Activated B cell treated with CpG ODN at 0.5 μM for 24 hours (primary cell): ENCODE measurements around the gene RALGAPB. TPM values are rescaled to one million over a fixed set of nuclear protein-coding genes. Genes with fewer than 3 reads are reported as not detected.

Source experiments
- ATAC-seq: fragments of 200-7000 bp; cut with Tn5 transposase; one replicate; pipeline ENCODE4 v1.10.0; 2021; ENCODE audit warnings: low read depth, mild to moderate bottlenecking, moderate library complexity
- CTCF ChIA-PET: fragments of 350-600 bp; sonication (Branson Sonifier 250); formaldehyde crosslinking; loops from one replicate; lab custom pipeline; 2021; ENCODE audit warnings: antibody characterized with exemption; lab: Charles Lee
- POLR2A ChIA-PET: fragments of 350-600 bp; sonication (Branson Sonifier 250); formaldehyde crosslinking; loops from one replicate; lab custom pipeline; 2021; ENCODE audit warnings: antibody characterized with exemption; lab: Charles Lee
- DNase-seq: peaks from one replicate; pipeline ENCODE4 v3.0.0; 2022
- H3K27ac Mint-ChIP-seq: one replicate; pipeline ENCODE4 v1.8.0; 2020; ENCODE audit warnings: mixed read lengths
- H3K27me3 Mint-ChIP-seq: one replicate; pipeline ENCODE4 v1.8.0; 2021; ENCODE audit warnings: mixed read lengths
- H3K36me3 Mint-ChIP-seq: one replicate; pipeline ENCODE4 v1.8.0; 2021; ENCODE audit warnings: low read depth, mixed read lengths
- H3K4me1 Mint-ChIP-seq: one replicate; pipeline ENCODE4 v1.8.0; 2021; ENCODE audit warnings: mixed read lengths
- H3K4me3 Mint-ChIP-seq: one replicate; pipeline ENCODE4 v1.8.0; 2020; ENCODE audit warnings: mild to moderate bottlenecking, mixed read lengths
- H3K9me3 Mint-ChIP-seq: one replicate; pipeline ENCODE4 v1.8.0; 2020; ENCODE audit warnings: mixed read lengths
- CTCF ChIP-seq: fragments of 200-600 bp; IDR thresholded peaks from one replicate; pipeline ENCODE4 v1.8.0; 2022; ENCODE audit warnings: antibody characterized with exemption, mild to moderate bottlenecking
- intact Hi-C: fragments of 100-400 bp; cut with micrococcal nuclease; formaldehyde crosslinking; loops from one replicate; pipeline ENCODE4 v1.15.1; 2024
- total RNA-seq: library from RNA; stranded (reverse); gene quantifications from 2 replicates; pipeline ENCODE4 v1.2.3, GENCODE V29; 2022

The RALGAPB gene
- total RNA-seq, 1 donor from 2014 or later: 48.3 TPM

DNA sequence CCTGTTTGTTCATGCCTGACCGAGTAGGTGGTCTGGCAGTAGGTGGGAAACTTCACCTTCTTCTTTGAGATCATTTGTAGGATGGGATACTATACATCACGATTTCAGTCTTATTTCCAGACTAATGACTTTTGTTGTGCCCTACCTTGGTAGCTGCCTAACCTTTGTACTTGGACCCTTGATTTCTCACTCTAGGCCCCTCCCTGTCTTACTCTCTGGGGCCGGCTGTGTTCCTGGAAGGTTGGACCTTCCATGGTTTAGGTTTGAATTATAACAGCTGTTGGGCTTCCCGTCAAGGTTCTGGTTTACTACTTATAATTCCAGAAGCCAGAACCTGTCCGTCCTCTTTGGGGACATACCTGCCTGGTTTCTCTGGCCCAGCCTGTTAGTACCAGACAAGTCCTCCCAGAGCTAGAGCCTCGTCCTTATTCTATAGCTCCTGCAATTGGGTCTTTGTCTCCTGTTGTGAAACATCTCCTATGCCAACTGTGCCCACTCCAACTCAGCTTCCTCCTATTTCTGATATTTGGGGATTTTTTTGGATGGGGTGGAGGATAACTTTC is 93.5 kb downstream of the RALGAPB start:
- no peak overlapping the region for H3K4me3 Mint-ChIP-seq
- ChIA-PET CTCF (no interaction called here), POLR2A (no interaction called here)
- intact Hi-C loops: no loop called here
- ATAC-seq (no peak), DNase-seq (no peak)
- no peak for TF ChIP-seq CTCF
- no peaks in the 10 kb centered on the region for H3K4me1 Mint-ChIP-seq
- H3K36me3 Mint-ChIP-seq: peaks cover 76% of the 10 kb centered on the region
- no peaks in the 10 kb centered on the region for H3K9me3 Mint-ChIP-seq
- no peaks in the 10 kb centered on the region for H3K27me3 Mint-ChIP-seq
- H3K27ac Mint-ChIP-seq: no peak overlapping the region

DNA sequence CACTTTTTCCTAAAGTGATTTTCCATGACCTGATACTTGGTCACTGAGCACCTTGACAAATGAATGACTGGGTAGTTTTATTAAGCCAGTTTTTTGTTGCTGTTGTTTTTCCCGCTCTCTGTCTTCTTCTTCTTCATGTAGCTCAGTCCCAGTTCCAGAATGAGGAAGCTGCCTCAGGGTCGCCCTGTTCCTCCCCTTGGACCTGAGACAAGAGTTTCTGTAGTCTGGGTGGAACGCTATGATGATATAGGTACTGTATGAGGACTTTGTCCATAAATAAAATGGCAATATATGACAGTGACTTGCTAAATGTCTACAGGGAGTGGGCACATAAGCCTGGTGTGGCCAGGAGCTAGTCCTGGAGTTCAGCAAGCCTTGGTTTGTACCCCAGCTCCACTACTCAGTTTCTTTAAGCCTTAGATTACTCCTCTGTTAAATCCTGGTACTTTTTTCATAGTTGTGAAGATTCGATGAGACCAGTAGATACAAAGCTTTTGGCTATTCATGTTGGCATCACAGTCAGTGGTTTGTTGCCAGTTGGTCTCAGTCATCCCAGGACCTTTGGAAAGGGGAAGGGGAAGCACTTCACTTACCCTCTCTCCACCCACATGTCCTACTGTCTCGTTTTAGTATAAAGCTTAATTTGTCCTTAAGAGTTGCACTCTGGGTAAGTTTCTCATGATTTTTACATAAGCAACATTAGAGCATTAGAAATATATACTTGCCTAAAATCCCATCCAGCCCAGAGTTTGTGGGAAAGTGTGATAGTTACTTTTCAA is 97.3 kb downstream of the RALGAPB start:
- DNase-seq (no peak), ATAC-seq (no peak)
- CTCF ChIA-PET: no interaction called here
- H3K4me1 Mint-ChIP-seq: no peaks in the 10 kb centered on the region
- H3K36me3 Mint-ChIP-seq: peaks cover 70% of the 10 kb centered on the region
- POLR2A ChIA-PET: no interaction called here
- no peak overlapping the region for H3K27ac Mint-ChIP-seq
- H3K9me3 Mint-ChIP-seq: no peaks in the 10 kb centered on the region
- H3K4me3 Mint-ChIP-seq: no peak overlapping the region
- TF ChIP-seq CTCF: no peak
- intact Hi-C loops: no loop called here
- H3K27me3 Mint-ChIP-seq: no peaks in the 10 kb centered on the region

DNA sequence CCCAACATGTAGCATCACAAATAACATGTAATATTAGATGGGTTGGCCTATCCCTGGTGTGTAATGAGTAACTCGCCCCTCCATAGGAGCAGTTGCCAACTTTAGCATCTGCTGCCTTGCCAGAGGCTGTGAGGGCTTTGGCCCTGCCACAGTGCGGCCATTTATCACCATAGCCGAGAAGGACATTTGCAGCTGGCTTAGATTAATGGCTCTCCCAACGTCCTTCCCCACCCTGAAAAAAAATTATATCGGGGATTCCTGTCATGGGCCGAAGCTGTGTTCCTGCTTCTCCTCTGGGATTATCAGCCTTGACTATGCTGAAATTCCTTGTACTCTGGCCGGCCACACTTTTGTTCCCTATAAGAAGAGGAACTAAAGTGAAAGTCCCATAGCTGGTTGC is 100.8 kb downstream of the RALGAPB start:
- no peaks in the 10 kb centered on the region for H3K27me3 Mint-ChIP-seq
- no peak for DNase-seq
- H3K4me3 Mint-ChIP-seq: no peak overlapping the region
- peaks cover 60% of the 10 kb centered on the region for H3K36me3 Mint-ChIP-seq
- H3K4me1 Mint-ChIP-seq: no peaks in the 10 kb centered on the region
- no peak for ATAC-seq
- no peak overlapping the region for H3K27ac Mint-ChIP-seq
- no peaks in the 10 kb centered on the region for H3K9me3 Mint-ChIP-seq
- intact Hi-C loops: no loop called here
- POLR2A ChIA-PET: no interaction called here
- CTCF ChIA-PET: no interaction called here
- no peak for TF ChIP-seq CTCF

DNA sequence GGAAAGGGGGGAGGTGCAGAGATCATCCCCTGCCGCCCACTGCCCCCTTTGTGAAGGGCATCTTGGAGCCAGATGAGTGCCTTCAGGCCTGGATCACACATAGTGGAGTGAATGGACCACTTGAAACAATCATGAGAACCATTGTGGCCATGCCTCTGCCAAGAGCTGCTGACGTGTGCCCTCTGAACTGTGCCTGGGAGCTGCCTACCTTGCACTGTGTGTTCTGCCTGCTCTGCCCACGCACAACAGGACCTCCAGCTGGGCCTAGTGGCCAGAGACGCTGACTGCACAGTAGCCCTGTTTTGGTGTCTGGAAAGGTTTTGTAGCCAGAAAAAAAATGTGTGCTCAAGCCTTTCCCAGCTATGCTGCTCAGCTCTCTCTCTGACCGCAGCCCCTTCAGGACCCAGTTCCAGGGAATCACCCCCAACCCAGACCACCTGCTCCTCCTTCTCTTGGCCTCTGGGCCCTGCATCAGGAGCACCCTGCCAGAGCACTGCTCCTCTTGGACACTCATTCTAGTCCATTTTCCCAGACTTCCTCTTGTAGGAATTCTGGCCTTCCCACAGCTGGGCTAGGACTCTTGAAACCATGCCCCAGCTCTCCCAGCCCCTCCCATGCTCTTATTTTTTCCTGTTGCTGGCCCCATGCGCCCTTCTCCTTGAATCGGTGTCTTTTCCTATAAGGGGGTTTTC is 106.7 kb downstream of the RALGAPB start:
- ChIA-PET POLR2A (no interaction called here), CTCF (no interaction called here)
- H3K27me3 Mint-ChIP-seq: no peaks in the 10 kb centered on the region
- DNase-seq (no peak), ATAC-seq (no peak)
- no peak for TF ChIP-seq CTCF
- no peaks in the 10 kb centered on the region for H3K4me1 Mint-ChIP-seq
- peaks cover 20% of the 10 kb centered on the region for H3K36me3 Mint-ChIP-seq
- H3K9me3 Mint-ChIP-seq: no peaks in the 10 kb centered on the region
- intact Hi-C loops: no loop called here
- no peak overlapping the region for H3K4me3 Mint-ChIP-seq
- H3K27ac Mint-ChIP-seq: no peak overlapping the region

GRCh38 chr20:38579921-38580320 is 107.3 kb downstream of the RALGAPB start:
- no peaks in the 10 kb centered on the region for H3K9me3 Mint-ChIP-seq
- ChIA-PET POLR2A (no interaction called here), CTCF (no interaction called here)
- intact Hi-C loops: no loop called here
- no peak for DNase-seq
- TF ChIP-seq CTCF: no peak
- H3K27me3 Mint-ChIP-seq: no peaks in the 10 kb centered on the region
- ATAC-seq: no peak
- no peak overlapping the region for H3K27ac Mint-ChIP-seq
- H3K4me1 Mint-ChIP-seq: no peaks in the 10 kb centered on the region
- peaks cover 14% of the 10 kb centered on the region for H3K36me3 Mint-ChIP-seq
- no peak overlapping the region for H3K4me3 Mint-ChIP-seq
